Activated naive CD8-positive, alpha-beta T cell treated with anti-CD3 and anti-CD28 coated beads, Interleukin-2, amount 10 ng/mL, durations not matched to agents 7 days and 5 days (primary cell): ENCODE results near the gene CAMSAP2. TPM values are rescaled to one million over a fixed set of nuclear protein-coding genes. Genes with fewer than 3 reads are reported as not detected.

Experiments
- ATAC-seq: fragments of 150-1000 bp; cut with Tn5 transposase; one replicate; pipeline ENCODE4 v1.10.0; 2021; ENCODE audit warnings: low read depth, moderate library complexity
- POLR2A ChIA-PET: fragments of 350-600 bp; sonication (Branson Sonifier 250); formaldehyde crosslinking; loops from one replicate; lab custom pipeline; 2021; ENCODE audit warnings: antibody characterized with exemption; lab: Charles Lee
- DNase-seq: peaks from one replicate; pipeline ENCODE4 v3.0.0; 2021
- H3K27ac Mint-ChIP-seq: one replicate; pipeline ENCODE4 v1.8.0; 2022; ENCODE audit warnings: mild to moderate bottlenecking, mixed read lengths
- H3K27me3 Mint-ChIP-seq: one replicate; pipeline ENCODE4 v1.8.0; 2022; ENCODE audit warnings: mild to moderate bottlenecking, moderate library complexity, mixed read lengths
- H3K36me3 Mint-ChIP-seq: one replicate; pipeline ENCODE4 v1.8.0; 2021; ENCODE audit warnings: mild to moderate bottlenecking, mixed read lengths
- H3K4me1 Mint-ChIP-seq: one replicate; pipeline ENCODE4 v1.8.0; 2021; ENCODE audit warnings: mixed read lengths
- H3K4me3 Mint-ChIP-seq: one replicate; pipeline ENCODE4 v1.8.0; 2022; ENCODE audit warnings: mild to moderate bottlenecking, moderate library complexity, mixed read lengths
- H3K9me3 Mint-ChIP-seq: one replicate; pipeline ENCODE4 v1.8.0; 2021; ENCODE audit warnings: mixed read lengths
- total RNA-seq, 2 experiments: library from RNA; stranded (reverse); gene quantifications; one replicate each; pipeline ENCODE4 v1.2.3, GENCODE V29; 2021

CAMSAP2 gene
- total RNA-seq, 2 experiments from 2014 or later = 0.83 to 1.2 TPM

GRCh38 chr1:200909071-200909470 lies 170.4 kb downstream of the CAMSAP2 start:
- POLR2A ChIA-PET = no interaction called here
- H3K27me3 Mint-ChIP-seq = peaks cover 35% of the 10 kb centered on the region
- ATAC-seq (no peak), DNase-seq (no peak)
- H3K4me1 Mint-ChIP-seq = peaks cover 11% of the 10 kb centered on the region
- H3K4me3 Mint-ChIP-seq = no peak overlapping the region
- no peak overlapping the region for H3K27ac Mint-ChIP-seq
- H3K9me3 Mint-ChIP-seq = no peaks in the 10 kb centered on the region
- no peaks in the 10 kb centered on the region for H3K36me3 Mint-ChIP-seq

- Mint-ChIP-seq H3K27ac (no peak overlapping the region), H3K27me3 (peaks cover 29% of the 10 kb centered on the region), H3K9me3 (no peaks in the 10 kb centered on the region), H3K36me3 (no peaks in the 10 kb centered on the region), H3K4me1 (peaks cover 11% of the 10 kb centered on the region), H3K4me3 (no peak overlapping the region)
- POLR2A ChIA-PET = no interaction called here
- no peak for ATAC-seq
- no peak for DNase-seq
Observed at GRCh38 chr1:200909757-200910239, 171.1 kb downstream of the CAMSAP2 start.

Other genes starting within 250 kb of the CAMSAP2 start
- 10 to 100 TPM; 20.1 to 20.3 TPM for gene KIF14, start 118.1 kb upstream of the CAMSAP2 start, total RNA-seq
- gene DDX59, start 69.0 kb upstream of the CAMSAP2 start, total RNA-seq = 10 to 100 TPM; 28.1 to 33.9 TPM
- gene GPR25, start 134.1 kb downstream of the CAMSAP2 start, total RNA-seq = under 1 TPM; 0.75 to 0.91 TPM
- under 1 TPM; 0.14 to 0.25 TPM for gene INAVA, start 156.0 kb downstream of the CAMSAP2 start, total RNA-seq